Loucy (cell line): ENCODE results near the gene CNOT4.

Experiments used
- EZH2phosphoT487 ChIP-seq: fragments of 200-600 bp; IDR thresholded peaks from 2 replicates; pipeline ENCODE4 v1.6.1; 2018; ENCODE audit warnings: antibody characterized with exemption, mild to moderate bottlenecking, moderate library complexity, borderline replicate concordance
- TF ChIP-seq, protein P1 (sequence below): fragments of 200-600 bp; sonication (generic); conservative IDR thresholded peaks from 2 replicates; pipeline ENCODE4 v1.5.1; 2014; ENCODE audit warnings: mild to moderate bottlenecking, antibody characterized with exemption, low read length

- TF ChIP-seq, protein P1, sequence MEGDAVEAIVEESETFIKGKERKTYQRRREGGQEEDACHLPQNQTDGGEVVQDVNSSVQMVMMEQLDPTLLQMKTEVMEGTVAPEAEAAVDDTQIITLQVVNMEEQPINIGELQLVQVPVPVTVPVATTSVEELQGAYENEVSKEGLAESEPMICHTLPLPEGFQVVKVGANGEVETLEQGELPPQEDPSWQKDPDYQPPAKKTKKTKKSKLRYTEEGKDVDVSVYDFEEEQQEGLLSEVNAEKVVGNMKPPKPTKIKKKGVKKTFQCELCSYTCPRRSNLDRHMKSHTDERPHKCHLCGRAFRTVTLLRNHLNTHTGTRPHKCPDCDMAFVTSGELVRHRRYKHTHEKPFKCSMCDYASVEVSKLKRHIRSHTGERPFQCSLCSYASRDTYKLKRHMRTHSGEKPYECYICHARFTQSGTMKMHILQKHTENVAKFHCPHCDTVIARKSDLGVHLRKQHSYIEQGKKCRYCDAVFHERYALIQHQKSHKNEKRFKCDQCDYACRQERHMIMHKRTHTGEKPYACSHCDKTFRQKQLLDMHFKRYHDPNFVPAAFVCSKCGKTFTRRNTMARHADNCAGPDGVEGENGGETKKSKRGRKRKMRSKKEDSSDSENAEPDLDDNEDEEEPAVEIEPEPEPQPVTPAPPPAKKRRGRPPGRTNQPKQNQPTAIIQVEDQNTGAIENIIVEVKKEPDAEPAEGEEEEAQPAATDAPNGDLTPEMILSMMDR = no peak
- TF ChIP-seq EZH2phosphoT487 = no peak
Observed at GRCh38 chr7:135481598-135481979, 28.3 kb downstream of the CNOT4 start.
